ENCODE measurements around the gene HCFC2.

Gene HCFC2

DNA sequence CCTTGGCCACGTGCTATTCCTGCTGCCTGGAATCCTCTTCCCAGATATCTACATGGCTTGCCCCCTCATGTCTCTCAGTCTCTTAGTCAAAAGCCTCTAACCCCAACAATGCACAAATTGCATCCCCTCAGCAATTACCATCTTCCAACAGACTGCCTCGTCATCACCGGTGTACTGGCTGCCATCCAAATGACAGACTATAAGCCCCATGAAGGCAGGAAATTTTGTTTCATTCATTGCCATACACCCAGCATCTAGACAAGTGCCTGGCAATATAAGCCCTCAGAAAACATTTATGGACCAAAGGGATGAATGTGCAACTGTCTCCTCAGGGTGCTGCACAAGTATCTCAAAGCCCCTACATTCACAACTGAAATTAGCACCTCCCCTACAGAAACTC, 20.2 kb upstream of the HCFC2 start:
- H3K4me3 ChIP-seq (ENCODE audit: low read depth, low read length) = no peak overlapping the region
- H3K27me3 ChIP-seq (ENCODE audit: control insufficient read depth, insufficient read depth, low read length) = peaks cover 8% of the 10 kb centered on the region
- H3K36me3 ChIP-seq (ENCODE audit: control insufficient read depth, insufficient read depth, low read length) = no peaks in the 10 kb centered on the region
- H3K4me1 ChIP-seq (ENCODE audit: control insufficient read depth, insufficient read depth, low read length) = no peaks in the 10 kb centered on the region
- no peak overlapping the region for H3K27ac ChIP-seq (ENCODE audit: low read depth, low read length)
- no peak overlapping the region for H3K9ac ChIP-seq (ENCODE audit: low read length)
- no peaks in the 10 kb centered on the region for H3K9me3 ChIP-seq (ENCODE audit: control insufficient read depth, insufficient read depth, low read depth, low read length)

GRCh38 chr12:104046306-104046705, 18.0 kb upstream of the HCFC2 start:
- Histone ChIP-seq H3K9ac (ENCODE audit: low read length) (no peak overlapping the region), H3K4me1 (ENCODE audit: control insufficient read depth, insufficient read depth, low read length) (peaks cover 4% of the 10 kb centered on the region; the same call in 1 of the 2 replicates)

GRCh38 chr12:104048162-104048561, 16.2 kb upstream of the HCFC2 start:
- H3K27me3 ChIP-seq (ENCODE audit: control insufficient read depth, insufficient read depth, low read length) = peaks cover 22% of the 10 kb centered on the region
- no peak overlapping the region for H3K4me3 ChIP-seq (ENCODE audit: low read depth, low read length)
- no peak overlapping the region for H3K9ac ChIP-seq (ENCODE audit: low read length)
- no peaks in the 10 kb centered on the region for H3K9me3 ChIP-seq (ENCODE audit: control insufficient read depth, insufficient read depth, low read depth, low read length)
- H3K27ac ChIP-seq (ENCODE audit: low read depth, low read length) = no peak overlapping the region
- no peaks in the 10 kb centered on the region for H3K36me3 ChIP-seq (ENCODE audit: control insufficient read depth, insufficient read depth, low read length)
- peaks cover 4% of the 10 kb centered on the region; the same call in 1 of the 2 replicates for H3K4me1 ChIP-seq (ENCODE audit: control insufficient read depth, insufficient read depth, low read length)

More at GRCh38 chr12:104046306-104046705, 18.0 kb upstream of the HCFC2 start:
- no peaks in the 10 kb centered on the region for H3K36me3 ChIP-seq (ENCODE audit: control insufficient read depth, insufficient read depth, low read length)
- no peak overlapping the region for H3K4me3 ChIP-seq (ENCODE audit: low read depth, low read length)
- H3K27ac ChIP-seq (ENCODE audit: low read depth, low read length) = no peak overlapping the region
- no peaks in the 10 kb centered on the region for H3K9me3 ChIP-seq (ENCODE audit: control insufficient read depth, insufficient read depth, low read depth, low read length)
- peaks cover 22% of the 10 kb centered on the region for H3K27me3 ChIP-seq (ENCODE audit: control insufficient read depth, insufficient read depth, low read length)

DNA sequence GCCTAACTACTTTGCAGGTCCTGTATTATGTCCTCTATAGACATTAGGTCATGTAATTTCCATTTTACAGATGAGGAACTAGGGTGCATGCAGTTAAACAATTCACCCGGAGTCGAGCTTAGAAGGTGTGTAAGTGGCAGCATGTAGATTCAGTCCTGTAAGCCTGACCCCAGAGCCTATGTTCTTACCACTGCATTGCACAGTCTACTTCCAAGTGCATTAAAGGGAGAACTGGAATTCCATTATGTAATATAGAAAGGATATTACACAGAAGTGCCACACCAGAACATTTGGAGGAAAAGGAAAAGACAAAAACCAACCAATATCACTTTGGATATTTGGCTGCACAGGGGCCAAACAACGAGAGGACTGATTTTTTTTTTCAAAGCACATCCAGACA, 15.5 kb upstream of the HCFC2 start:
- Histone ChIP-seq H3K27me3 (ENCODE audit: control insufficient read depth, insufficient read depth, low read length) (peaks cover 22% of the 10 kb centered on the region), H3K9ac (ENCODE audit: low read length) (no peak overlapping the region), H3K27ac (ENCODE audit: low read depth, low read length) (no peak overlapping the region), H3K36me3 (ENCODE audit: control insufficient read depth, insufficient read depth, low read length) (no peaks in the 10 kb centered on the region), H3K9me3 (ENCODE audit: control insufficient read depth, insufficient read depth, low read depth, low read length) (no peaks in the 10 kb centered on the region), H3K4me1 (ENCODE audit: control insufficient read depth, insufficient read depth, low read length) (peaks cover 4% of the 10 kb centered on the region; the same call in 1 of the 2 replicates), H3K4me3 (ENCODE audit: low read depth, low read length) (no peak overlapping the region)

DNA sequence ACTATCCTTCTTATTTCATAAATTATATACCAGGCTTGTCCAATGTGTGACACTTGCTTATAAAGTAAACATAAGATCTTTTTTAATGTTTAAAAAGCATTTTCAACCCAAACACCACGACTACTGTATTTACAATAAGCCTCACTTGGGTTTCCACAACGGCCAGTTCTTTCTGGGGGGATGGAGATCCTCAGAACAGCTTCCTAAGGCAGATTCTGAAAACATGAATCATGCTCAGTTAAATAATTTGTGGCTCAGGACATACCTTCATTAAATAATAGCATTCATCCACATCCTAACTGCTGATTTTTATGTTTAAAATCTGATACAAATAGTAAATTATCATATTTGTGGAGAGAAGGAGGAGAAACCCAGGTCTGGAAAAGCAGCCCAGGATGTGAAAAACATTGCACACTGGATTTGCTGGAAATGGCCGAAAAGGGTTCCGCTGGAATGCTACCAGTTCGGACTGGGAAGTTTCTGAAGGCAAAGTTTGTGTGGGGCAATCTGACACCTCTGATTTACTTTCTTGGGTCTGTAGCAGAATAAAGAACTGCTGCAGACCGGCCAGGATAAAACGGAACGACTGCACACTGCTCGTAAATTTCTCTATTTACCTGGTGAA, 14.9 kb upstream of the HCFC2 start:
- Histone ChIP-seq H3K27ac (ENCODE audit: low read depth, low read length) (no peak overlapping the region), H3K9ac (ENCODE audit: low read length) (peak overlapping the region; percentile 9), H3K4me3 (ENCODE audit: low read depth, low read length) (peak overlapping the region; percentile 70)

DNA sequence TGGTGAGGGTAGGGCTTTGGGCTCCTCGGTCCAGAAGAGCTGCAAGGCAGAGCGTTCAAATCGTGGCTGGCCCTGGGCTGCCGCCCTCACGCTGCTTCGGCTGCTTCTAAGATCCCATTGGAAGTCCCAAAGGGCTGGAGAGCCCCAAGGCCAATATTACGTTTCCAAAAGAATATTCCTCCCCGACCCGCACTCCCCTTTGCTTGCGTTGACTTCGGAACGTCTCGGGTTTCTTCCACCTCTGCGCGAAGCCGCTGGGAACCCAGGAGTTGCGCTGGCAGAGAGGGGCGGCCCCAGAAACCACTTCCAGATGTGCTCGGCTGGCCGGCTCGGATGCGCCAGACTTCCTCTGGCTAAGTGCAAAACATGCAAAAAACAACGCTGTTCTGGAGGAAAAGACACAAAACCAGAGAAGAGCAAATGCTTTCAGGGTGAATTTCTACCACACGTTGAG, 14.4 kb upstream of the HCFC2 start, which contains the start of gene GLT8D2:
TSS of gene GLT8D2 (minus strand) at position 285 of the 454 bp plus-strand sequence. CDS start 30,539 bp downstream, outside the sequence.
- Histone ChIP-seq H3K4me1 (ENCODE audit: control insufficient read depth, insufficient read depth, low read length) (peaks cover 9% of the 10 kb centered on the region), H3K4me3 (ENCODE audit: low read depth, low read length) (peak within 1 kb of the TSS; percentile 70), H3K27me3 (ENCODE audit: control insufficient read depth, insufficient read depth, low read length) (peaks cover 22% of the 10 kb centered on the region), H3K9ac (ENCODE audit: low read length) (peak within 1 kb of the TSS; percentile 9), H3K36me3 (ENCODE audit: control insufficient read depth, insufficient read depth, low read length) (no peaks in the 10 kb centered on the region), H3K9me3 (ENCODE audit: control insufficient read depth, insufficient read depth, low read depth, low read length) (no peaks in the 10 kb centered on the region), H3K27ac (ENCODE audit: low read depth, low read length) (no peak within 1 kb of the TSS)

More for the DNA sequence above, 14.9 kb upstream of the HCFC2 start:
- Histone ChIP-seq H3K9me3 (ENCODE audit: control insufficient read depth, insufficient read depth, low read depth, low read length) (no peaks in the 10 kb centered on the region), H3K27me3 (ENCODE audit: control insufficient read depth, insufficient read depth, low read length) (peaks cover 22% of the 10 kb centered on the region), H3K36me3 (ENCODE audit: control insufficient read depth, insufficient read depth, low read length) (no peaks in the 10 kb centered on the region), H3K4me1 (ENCODE audit: control insufficient read depth, insufficient read depth, low read length) (peaks cover 4% of the 10 kb centered on the region; the same call in 1 of the 2 replicates)

DNA sequence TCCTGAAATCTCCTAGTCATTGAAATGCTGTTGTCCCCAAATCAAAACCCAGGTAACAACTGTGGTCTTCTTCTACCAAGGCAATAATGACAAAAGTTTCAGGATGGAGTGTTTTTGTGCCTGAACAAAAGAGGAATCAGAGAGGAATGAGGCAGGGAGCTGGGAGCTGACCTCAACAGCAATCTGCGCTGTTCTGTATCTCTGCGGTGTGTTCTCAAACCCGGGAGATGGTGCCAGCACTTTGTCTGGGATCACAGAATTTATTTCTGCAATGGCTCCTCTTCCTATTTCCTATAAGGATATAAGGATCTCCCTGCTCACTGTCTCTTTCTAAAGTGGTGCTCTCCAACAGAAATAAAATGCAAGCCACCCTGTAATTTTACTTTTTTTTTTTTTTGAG, 13.9 kb upstream of the HCFC2 start:
- H3K27me3 ChIP-seq (ENCODE audit: control insufficient read depth, insufficient read depth, low read length) = peaks cover 22% of the 10 kb centered on the region
- no peaks in the 10 kb centered on the region for H3K9me3 ChIP-seq (ENCODE audit: control insufficient read depth, insufficient read depth, low read depth, low read length)
- H3K4me1 ChIP-seq (ENCODE audit: control insufficient read depth, insufficient read depth, low read length) = peaks cover 14% of the 10 kb centered on the region
- no peak overlapping the region for H3K27ac ChIP-seq (ENCODE audit: low read depth, low read length)
- no peak overlapping the region for H3K9ac ChIP-seq (ENCODE audit: low read length)
- H3K36me3 ChIP-seq (ENCODE audit: control insufficient read depth, insufficient read depth, low read length) = no peaks in the 10 kb centered on the region
- peak overlapping the region; percentile 70 for H3K4me3 ChIP-seq (ENCODE audit: low read depth, low read length)

DNA sequence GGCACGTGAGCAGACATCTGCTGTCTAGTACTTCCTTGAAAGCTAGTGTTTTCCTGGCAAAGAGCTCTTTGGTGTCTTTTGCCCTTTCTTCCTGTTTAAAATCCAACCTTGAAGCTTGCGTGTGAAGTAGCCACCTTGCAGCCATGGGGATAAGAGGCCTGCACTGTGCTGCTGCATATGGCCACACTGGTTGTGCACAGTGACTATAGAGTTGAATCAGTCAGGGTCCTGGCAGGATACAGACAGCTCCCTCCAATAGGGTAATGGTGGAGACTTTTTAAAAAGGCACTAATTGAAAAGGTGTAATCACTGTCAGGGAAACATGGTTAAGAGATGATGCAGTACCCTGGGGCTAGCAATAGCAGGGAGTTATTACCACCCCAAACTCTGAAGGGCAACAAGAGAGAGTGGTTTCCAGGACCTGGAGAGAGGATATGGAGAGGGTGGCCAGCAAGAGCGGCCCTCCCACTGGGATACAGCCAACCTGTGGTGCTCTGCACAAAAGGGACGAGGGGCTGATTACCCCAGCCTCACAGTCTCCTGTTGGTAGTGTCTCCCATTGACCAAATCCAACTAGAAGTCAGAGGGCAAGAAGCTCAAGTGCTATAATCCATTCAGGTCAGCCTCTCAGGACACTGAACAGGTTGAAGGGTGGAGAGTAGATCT, 9.5 kb upstream of the HCFC2 start:
- H3K9ac ChIP-seq (ENCODE audit: low read length) = peak overlapping the region; percentile 21
- H3K4me3 ChIP-seq (ENCODE audit: low read depth, low read length) = no peak overlapping the region
- H3K27me3 ChIP-seq (ENCODE audit: control insufficient read depth, insufficient read depth, low read length) = peaks cover 7% of the 10 kb centered on the region
- peaks cover 15% of the 10 kb centered on the region for H3K4me1 ChIP-seq (ENCODE audit: control insufficient read depth, insufficient read depth, low read length)
- H3K36me3 ChIP-seq (ENCODE audit: control insufficient read depth, insufficient read depth, low read length) = no peaks in the 10 kb centered on the region
- no peaks in the 10 kb centered on the region; the same call in 1 of the 2 replicates for H3K9me3 ChIP-seq (ENCODE audit: control insufficient read depth, insufficient read depth, low read depth, low read length)
- peak overlapping the region; percentile 60 for H3K27ac ChIP-seq (ENCODE audit: low read depth, low read length)

GRCh38 chr12:104055686-104056388, 8.5 kb upstream of the HCFC2 start:
- H3K27ac ChIP-seq (ENCODE audit: low read depth, low read length) = no peak overlapping the region
- H3K9me3 ChIP-seq (ENCODE audit: control insufficient read depth, insufficient read depth, low read depth, low read length) = no peaks in the 10 kb centered on the region; the same call in 1 of the 2 replicates
- no peaks in the 10 kb centered on the region for H3K36me3 ChIP-seq (ENCODE audit: control insufficient read depth, insufficient read depth, low read length)
- H3K4me1 ChIP-seq (ENCODE audit: control insufficient read depth, insufficient read depth, low read length) = peaks cover 11% of the 10 kb centered on the region
- H3K9ac ChIP-seq (ENCODE audit: low read length) = no peak overlapping the region
- H3K27me3 ChIP-seq (ENCODE audit: control insufficient read depth, insufficient read depth, low read length) = no peaks in the 10 kb centered on the region
- no peak overlapping the region for H3K4me3 ChIP-seq (ENCODE audit: low read depth, low read length)

DNA sequence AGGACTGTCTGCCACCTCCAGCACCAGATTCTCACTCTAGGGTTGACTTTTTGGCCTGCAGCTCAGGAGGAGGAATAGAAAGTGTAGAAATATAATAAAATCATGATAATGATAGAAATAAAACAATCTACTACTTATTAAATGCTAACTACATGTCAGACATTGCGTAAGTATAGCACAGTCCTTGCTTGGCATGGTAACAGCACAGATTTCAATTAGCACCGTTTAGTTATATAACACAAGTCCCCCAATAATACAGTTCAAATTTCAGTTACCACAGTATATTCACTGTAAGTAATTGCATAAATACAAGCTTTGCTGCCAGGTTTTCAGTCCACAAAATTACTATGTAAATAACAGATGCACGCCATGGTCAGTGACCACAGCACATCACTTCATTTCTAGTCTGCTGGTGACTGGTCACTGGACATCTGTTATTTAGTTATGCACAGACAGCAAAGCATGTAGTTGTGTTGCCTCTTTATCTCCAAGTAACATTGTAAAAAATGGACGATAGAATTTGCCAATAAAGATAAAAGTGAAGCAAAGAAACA, 7.8 kb upstream of the HCFC2 start:
- H3K27me3 ChIP-seq (ENCODE audit: control insufficient read depth, insufficient read depth, low read length) = no peaks in the 10 kb centered on the region
- peaks cover 11% of the 10 kb centered on the region for H3K4me1 ChIP-seq (ENCODE audit: control insufficient read depth, insufficient read depth, low read length)
- no peaks in the 10 kb centered on the region; the same call in 1 of the 2 replicates for H3K9me3 ChIP-seq (ENCODE audit: control insufficient read depth, insufficient read depth, low read depth, low read length)
- no peak overlapping the region for H3K4me3 ChIP-seq (ENCODE audit: low read depth, low read length)
- H3K27ac ChIP-seq (ENCODE audit: low read depth, low read length) = no peak overlapping the region
- H3K36me3 ChIP-seq (ENCODE audit: control insufficient read depth, insufficient read depth, low read length) = no peaks in the 10 kb centered on the region
- no peak overlapping the region for H3K9ac ChIP-seq (ENCODE audit: low read length)

Measured in HUES6 (cell line).